K562 (cell line): ENCODE data around the gene UMAD1. TPM values are rescaled to one million over a fixed set of nuclear protein-coding genes. Genes with fewer than 3 reads are reported as not detected.

ENCODE experiments used
- BDP1 ChIP-seq: IDR thresholded peaks from 3 replicates; pipeline ENCODE4 v1.6.1; 2011; ENCODE audit not compliant: insufficient read length, insufficient read depth
- E2F1 ChIP-seq: sonication (generic); formaldehyde crosslinking; IDR thresholded peaks from 2 replicates; pipeline ENCODE4 v1.8.1; 2023; ENCODE audit warnings: mild to moderate bottlenecking, missing genetic modification reagents, moderate library complexity
- HSF4 ChIP-seq: fragments of 250-450 bp; sonication (Bioruptor Pico); IDR thresholded peaks from 2 replicates; pipeline ENCODE4 v2.1.2; 2022; ENCODE audit warnings: mild to moderate bottlenecking, moderate library complexity, borderline replicate concordance
- MGA ChIP-seq: fragments of 450-650 bp; IDR thresholded peaks from 2 replicates; pipeline ENCODE4 v1.6.1; 2016; ENCODE audit warnings: mild to moderate bottlenecking, moderate library complexity
- PBX2 ChIP-seq, 2 experiments: IDR thresholded peaks in 1 of 2; conservative IDR thresholded peaks in 1 of 2; 2 replicates each; pipeline ENCODE4 v1.6.1; 2016; ENCODE audit warnings: low read depth in 2 of 2, mild to moderate bottlenecking in 1 of 2, missing compliant biosample characterization in 1 of 2, missing genetic modification characterization in 1 of 2, moderate library complexity in 1 of 2
- PHF20 ChIP-seq: fragments of 450-650 bp; IDR thresholded peaks from 2 replicates; pipeline ENCODE4 v1.6.1; 2018; ENCODE audit not compliant: partially characterized antibody
- POLR2G ChIP-seq: fragments of 200-400 bp; formaldehyde crosslinking; IDR thresholded peaks from 2 replicates; pipeline ENCODE4 v1.6.1; 2017; ENCODE audit warnings: low read depth, mild to moderate bottlenecking, antibody characterized with exemption, low read length, moderate library complexity
- PTTG1 ChIP-seq: fragments of 450-650 bp; IDR thresholded peaks from 2 replicates; pipeline ENCODE4 v1.6.1; 2016; ENCODE audit warnings: low read depth, mild to moderate bottlenecking, missing genetic modification characterization, missing compliant biosample characterization
- SMC3 ChIP-seq: conservative IDR thresholded peaks from 2 replicates; pipeline ENCODE4 v1.6.1; 2011; ENCODE audit warnings: low read depth, low read length, improper control_type of control experiment; ENCODE audit not compliant: insufficient read depth
- ZNF57 ChIP-seq: fragments of 450-650 bp; formaldehyde crosslinking; IDR thresholded peaks from 2 replicates; pipeline ENCODE4 v1.4.0; 2020; ENCODE audit warnings: mild to moderate bottlenecking, moderate library complexity
- polyA plus RNA-seq, 8 experiments: library from polyadenylated mRNA; depleted of rRNA in 4 of 8; stranded (reverse) in 5 of 8; unstranded in 3 of 8; fragments of >200 nt; fragmentation: Nextera tagmentation in 2 of 8; fragmentation: Illumina TruSeq in 1 of 8; extraction: Ambion mirVana in 2 of 8; extraction: Trizol in 1 of 8; gene quantifications; 2 replicates each; pipeline versions ENCODE4 v1.2.1 to v1.2.3, GENCODE V29; 2011 to 2014; ENCODE audit warnings: inconsistent platforms in 1 of 8, missing spikeins in 1 of 8
- total RNA-seq, 7 experiments: library from RNA; depleted of rRNA in 6 of 7; stranded (reverse); fragments of >200 nt in 6 of 7; fragmentation: Illumina TruSeq in 2 of 7; extraction: Trizol in 2 of 7; gene quantifications; 2 replicates each; pipeline versions ENCODE4 v1.2.1 to v1.2.3, GENCODE V29; 2011 to 2021; ENCODE audit warnings: low replicate concordance in 1 of 7

UMAD1 gene
- total and polyA plus RNA-seq, 9 of the 15 experiments (the other 6 are each of a cell fraction or from before 2014, with no cell fraction given): 9.0 to 26.7 (median 13.3) TPM

DNA sequence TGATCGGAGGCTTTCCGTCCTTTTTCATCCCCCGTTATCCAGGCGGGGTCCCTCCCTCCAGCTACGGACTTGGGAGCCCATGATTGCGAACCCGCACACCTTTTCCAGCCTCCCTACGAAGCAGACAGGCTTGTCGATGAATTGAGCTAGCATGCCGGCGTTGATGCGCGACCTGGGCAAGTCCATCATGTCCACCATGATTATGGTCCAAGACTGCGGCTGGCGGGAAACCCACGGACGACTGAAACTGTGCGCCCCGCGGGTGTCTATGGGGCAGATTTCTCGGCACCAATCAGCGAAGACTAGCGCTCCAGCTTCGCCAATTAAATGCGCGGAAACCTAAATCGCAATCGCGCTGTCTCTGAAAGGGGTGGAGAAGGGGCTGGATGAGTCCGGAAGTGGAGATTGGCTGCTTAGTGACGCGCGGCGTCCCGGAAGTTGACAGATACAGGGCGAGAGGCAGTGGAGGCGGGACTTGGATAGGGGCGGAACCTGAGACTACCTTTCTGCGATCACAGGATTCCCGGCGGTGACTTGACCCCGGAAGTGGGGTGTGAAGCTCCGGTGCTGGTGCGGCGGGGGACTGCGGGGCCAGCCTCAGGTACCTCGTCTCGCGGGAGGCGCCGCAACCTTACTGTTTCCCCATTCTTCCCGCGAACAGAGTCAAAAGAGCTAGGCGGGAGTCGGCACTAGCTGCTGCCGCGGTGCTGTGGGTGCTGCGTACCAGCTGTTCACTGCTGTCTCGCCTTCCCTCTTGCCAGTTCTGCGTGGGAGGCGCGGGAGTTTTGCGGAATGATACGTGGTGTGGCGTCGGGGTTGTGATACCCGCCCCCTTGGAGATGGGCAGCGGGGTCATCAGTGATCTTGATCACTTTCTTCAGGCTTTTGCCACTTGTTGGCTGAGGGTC lies at the start of gene UMAD1 (continued):
- TF ChIP-seq E2F1 (CRISPR knock-in tag): peak; percentile 98
- no peak for TF ChIP-seq ZNF57 (CRISPR knock-in tag)
- no peak for TF ChIP-seq HSF4 (CRISPR knock-in tag)
- TF ChIP-seq PBX2 (CRISPR knock-in tag; IDR thresholded peaks at IDR 0.05; ENCODE audit: low read depth): no peak
- TF ChIP-seq PBX2 (tag; conservative IDR thresholded peaks at IDR 0.05; ENCODE audit: low read depth): no peak; the same call in 1 of the 2 replicates
- peak; percentile 93 for TF ChIP-seq POLR2G
- TF ChIP-seq MGA: no peak; the same call in 1 of the 2 replicates
- peak; percentile 80 for TF ChIP-seq PHF20
- TF ChIP-seq SMC3: no peak
- no peak for TF ChIP-seq BDP1
- TF ChIP-seq PTTG1 (tag): no peak
